ENCODE data around the gene SLC25A21. TPM values are rescaled to one million over a fixed set of nuclear protein-coding genes. Genes with fewer than 3 reads are reported as not detected.
"Not testable (repeated sequence)": the region's sequence is repeated elsewhere in the genome, so short reads cannot be mapped to it uniquely, and the experiment has no call there.

The SLC25A21 gene
- polyA plus RNA-seq, 2 of the 4 experiments (the other 2 are of a cell fraction), result 0.68 to 1.4 TPM

GRCh38 chr14:37213016-37213415 is 40.6 kb upstream of the SLC25A21 start (continued):
- TF ChIP-seq HOXA7 (CRISPR knock-in tag; IDR thresholded peaks at IDR 0.05) (no peak), RFX5 (IDR thresholded peaks at IDR 0.05) (no peak), SREBF2 (IDR thresholded peaks at IDR 0.05) (no peak), NR3C1 (IDR thresholded peaks at IDR 0.05) (no peak), HOXB13 (CRISPR knock-in tag; IDR thresholded peaks at IDR 0.05; ENCODE audit: low read depth) (no peak)

- CTCF ChIA-PET, result interaction anchor here (1.8 to 3.1 kb wide), 2 partner anchors 8 to 20 kb away, joined by 5 to 7 read pairs; no protein-coding TSS in a partner anchor
- H3K4me3 ChIP-seq, result no peak overlapping the region
- H3K4me2 ChIP-seq, result no peak overlapping the region
- TF ChIP-seq NPAS2 (CRISPR knock-in tag; IDR thresholded peaks at IDR 0.05; ENCODE audit: borderline replicate concordance) (no peak), JUNB (IDR thresholded peaks at IDR 0.05) (no peak), MAFK (IDR thresholded peaks at IDR 0.05; ENCODE audit: partially characterized antibody) (peak; percentile 53)
- no peak for ATAC-seq
- FAIRE-seq, result no peak
- POLR2A ChIA-PET, result no interaction called here
- peaks cover 18% of the 10 kb centered on the region for H3K9me3 ChIP-seq
- 93% methylated on average over 6 of the region's 6 CpGs for WGBS (ENCODE audit: missing lambda C conversion rate)
- no peak overlapping the region for H3K27ac ChIP-seq
- no peaks in the 10 kb centered on the region for H3K4me1 ChIP-seq
- no peak for DNase-seq (ENCODE audit: low read depth in 1 of 2, low spot score in 1 of 2)
Observed at GRCh38 chr14:37210448-37210847, 38.0 kb upstream of the SLC25A21 start.

- ATAC-seq; H3K4me3 ChIP-seq; POLR2A ChIA-PET; H3K4me2 ChIP-seq; H3K27ac ChIP-seq; H3K4me1 ChIP-seq; FAIRE-seq; DNase-seq (ENCODE audit: low read depth in 1 of 2, low spot score in 1 of 2): not testable (repeated sequence)
- 91% methylated on average over 2 of the region's 2 CpGs for WGBS (ENCODE audit: missing lambda C conversion rate)
- CTCF ChIA-PET, result interaction anchor here (3.1 kb wide), 1 partner anchor 7 kb away, joined by 7 read pairs; no protein-coding TSS in a partner anchor
- H3K9me3 ChIP-seq, result peaks cover 18% of the 10 kb centered on the region
Observed at GRCh38 chr14:37209617-37210016, 37.2 kb upstream of the SLC25A21 start.

GRCh38 chr14:37205623-37206605 is 33.5 kb upstream of the SLC25A21 start:
- peak; percentile 75 for TF ChIP-seq ZFP36 (IDR thresholded peaks at IDR 0.05; ENCODE audit: borderline replicate concordance, partially characterized antibody)
- H3K4me2 ChIP-seq; POLR2A ChIA-PET; FAIRE-seq; ATAC-seq; H3K27ac ChIP-seq; H3K4me1 ChIP-seq; H3K4me3 ChIP-seq; DNase-seq (ENCODE audit: low read depth in 1 of 2, low spot score in 1 of 2): not testable (repeated sequence)
- 87% methylated on average over 7 of the region's 7 CpGs for WGBS (ENCODE audit: missing lambda C conversion rate)
- peaks cover 18% of the 10 kb centered on the region for H3K9me3 ChIP-seq
- CTCF ChIA-PET, result interaction anchor here (0.8 to 1.2 kb wide), 2 partner anchors 35 to 341 kb away, joined by 3 read pairs; no protein-coding TSS in a partner anchor

- 96% methylated on average over 1 of the region's 1 CpG for WGBS (ENCODE audit: missing lambda C conversion rate)
- no peak overlapping the region for H3K27ac ChIP-seq
- TF ChIP-seq JUN (IDR thresholded peaks at IDR 0.05), result no peak
- TF ChIP-seq REST (IDR thresholded peaks at IDR 0.05), result no peak
- no peak for TF ChIP-seq SMC3 (IDR thresholded peaks at IDR 0.05)
- TF ChIP-seq ZC3H11A (IDR thresholded peaks at IDR 0.05), result no peak
- TF ChIP-seq HDAC2 (IDR thresholded peaks at IDR 0.05), result no peak
- no peak for TF ChIP-seq PHF8 (IDR thresholded peaks at IDR 0.05; ENCODE audit: borderline replicate concordance, low read depth)
- no peak for TF ChIP-seq HOXA7 (CRISPR knock-in tag; IDR thresholded peaks at IDR 0.05)
- no peak for TF ChIP-seq TFCP2L1 (CRISPR knock-in tag; IDR thresholded peaks at IDR 0.05)
- TF ChIP-seq JUNB (IDR thresholded peaks at IDR 0.05), result no peak
- no peak for TF ChIP-seq HEYL (CRISPR knock-in tag; IDR thresholded peaks at IDR 0.05)
- TF ChIP-seq ZSCAN20 (CRISPR knock-in tag; IDR thresholded peaks at IDR 0.05), result no peak
- no peak for TF ChIP-seq USF2 (IDR thresholded peaks at IDR 0.05)
- TF ChIP-seq HES2 (IDR thresholded peaks at IDR 0.05), result no peak
- no peak for TF ChIP-seq MAFK (IDR thresholded peaks at IDR 0.05; ENCODE audit: partially characterized antibody)
- no peak for TF ChIP-seq CHD2 (IDR thresholded peaks at IDR 0.05; ENCODE audit: low read length, partially characterized antibody)
- DNase-seq (ENCODE audit: low read depth in 1 of 2, low spot score in 1 of 2) (no peak), ATAC-seq (no peak), FAIRE-seq (no peak)
- peaks cover 18% of the 10 kb centered on the region for H3K9me3 ChIP-seq
- H3K4me1 ChIP-seq, result peaks cover 9% of the 10 kb centered on the region; the same call in 1 of the 3 replicates
- H3K4me3 ChIP-seq, result no peak overlapping the region
- ChIA-PET CTCF (interaction anchor here (2.4 kb wide), 2 partner anchors 8 to 53 kb away, joined by 7 read pairs; no protein-coding TSS in a partner anchor), POLR2A (no interaction called here)
- H3K4me2 ChIP-seq, result no peak overlapping the region
Observed at GRCh38 chr14:37203423-37203822, 31.0 kb upstream of the SLC25A21 start.
